GM12892 (cell line): ENCODE data around the gene SEZ6L2.

Experiments used
- POLR2A ChIP-seq: IDR thresholded peaks from 2 replicates; pipeline ENCODE4 v1.6.1; 2011; ENCODE audit warnings: low read depth, low read length, control low read depth
- POLR2AphosphoS5 ChIP-seq: IDR thresholded peaks from 2 replicates; pipeline ENCODE4 v1.6.1; 2011; ENCODE audit warnings: low read depth, low read length, control low read depth
- TAF1 ChIP-seq: IDR thresholded peaks from 2 replicates; pipeline ENCODE4 v1.6.1; 2011; ENCODE audit warnings: low read depth, mild to moderate bottlenecking, control low read depth, low read length, borderline replicate concordance

GRCh38 chr16:29922986-29923501 lies 23.7 kb upstream of the SEZ6L2 start:
- no peak for TF ChIP-seq POLR2A
- no peak for TF ChIP-seq TAF1
- TF ChIP-seq POLR2AphosphoS5 = no peak
